ENCODE measurements around the gene CST11.

The CST11 gene

GRCh38 chr20:23453549-23454543 is 1.2 kb upstream of the CST11 start:
- DNase-seq = no peak

- no peak for DNase-seq
Observed at GRCh38 chr20:23451956-23452487, 654 bp downstream of the CST11 start.

- no peak for DNase-seq
Observed at GRCh38 chr20:23450877-23451276, 1.8 kb downstream of the CST11 start.

GRCh38 chr20:23449421-23449820 is 3.3 kb downstream of the CST11 start:
- no peak for DNase-seq

- DNase-seq = no peak
Observed at GRCh38 chr20:23448167-23448566, 4.5 kb downstream of the CST11 start.

GRCh38 chr20:23446505-23446904 is 6.2 kb downstream of the CST11 start:
- DNase-seq = peak in 1 of 2 experiments; percentile 7

- no peak for DNase-seq
Observed at GRCh38 chr20:23445596-23446217, 7.0 kb downstream of the CST11 start.

GRCh38 chr20:23444859-23445258 is 7.8 kb downstream of the CST11 start:
- no peak for DNase-seq

- DNase-seq = no peak
Observed at GRCh38 chr20:23442436-23442835, 10.2 kb downstream of the CST11 start.

GRCh38 chr20:23441850-23442313 is 10.8 kb downstream of the CST11 start:
- peak; percentile 36 to 41 for DNase-seq

- no peak for DNase-seq
Observed at GRCh38 chr20:23440004-23440403, 12.7 kb downstream of the CST11 start.

GRCh38 chr20:23438661-23439060 is 14.0 kb downstream of the CST11 start:
- no peak for DNase-seq

- DNase-seq = no peak
Observed at GRCh38 chr20:23437126-23437899, 15.4 kb downstream of the CST11 start.

GRCh38 chr20:23436681-23437080 is 16.0 kb downstream of the CST11 start:
- no peak for DNase-seq

GRCh38 chr20:23435626-23436539 is 16.8 kb downstream of the CST11 start:
- DNase-seq = no peak

GRCh38 chr20:23434521-23435313 is 18.0 kb downstream of the CST11 start:
- DNase-seq = no peak

- no peak for DNase-seq
Observed at GRCh38 chr20:23433628-23434027, 19.0 kb downstream of the CST11 start.

GRCh38 chr20:23425129-23425528 is 27.5 kb downstream of the CST11 start:
- no peak for DNase-seq

GRCh38 chr20:23420943-23421931 is 31.4 kb downstream of the CST11 start, which contains the start of gene NAPB:
Gene NAPB (minus strand): TSS chr20:23421488. CDS start chr20:23421402, 86 bp downstream.
- DNase-seq = peak; percentile 91
